ENCODE results near the gene HHEX. TPM values are rescaled to one million over a fixed set of nuclear protein-coding genes. Genes with fewer than 3 reads are reported as not detected.
"Not testable (repeated sequence)": the region's sequence is repeated elsewhere in the genome, so short reads cannot be mapped to it uniquely, and the experiment has no call there.

The HHEX gene
- total RNA-seq, 1 experiment from 2014 or later = 91.5 TPM

GRCh38 chr10:92740762-92741161 is 51.0 kb downstream of the HHEX start:
- intact Hi-C loops (cut with micrococcal nuclease; ENCODE audit: unreplicated experiment) = no loop called here
- CTCF ChIA-PET = no interaction called here

GRCh38 chr10:92741741-92742140 is 52.0 kb downstream of the HHEX start:
- H3K4me3 Mint-ChIP-seq (ENCODE audit: low read depth, unreplicated experiment); intact Hi-C loops (cut with micrococcal nuclease; ENCODE audit: unreplicated experiment); H3K27me3 Mint-ChIP-seq (ENCODE audit: unreplicated experiment); DNase-seq; BruUV-seq (replicated peaks); H3K27ac Mint-ChIP-seq (ENCODE audit: unreplicated experiment); H3K9me3 Mint-ChIP-seq (ENCODE audit: low read depth, unreplicated experiment); CTCF ChIA-PET; H3K36me3 Mint-ChIP-seq (ENCODE audit: insufficient read depth, unreplicated experiment): not testable (repeated sequence)
- peaks cover 17% of the 10 kb centered on the region for H3K4me1 Mint-ChIP-seq (ENCODE audit: low read depth, unreplicated experiment)

More at GRCh38 chr10:92740762-92741161, 51.0 kb downstream of the HHEX start:
- no peak for TF ChIP-seq CTCF (IDR thresholded peaks at IDR 0.05; ENCODE audit: unreplicated experiment)
- no peaks in the 10 kb centered on the region for H3K27me3 Mint-ChIP-seq (ENCODE audit: unreplicated experiment)
- no peaks in the 10 kb centered on the region for H3K36me3 Mint-ChIP-seq (ENCODE audit: insufficient read depth, unreplicated experiment)
- H3K27ac Mint-ChIP-seq (ENCODE audit: unreplicated experiment) = no peak overlapping the region
- H3K9me3 Mint-ChIP-seq (ENCODE audit: low read depth, unreplicated experiment) = peaks cover 2% of the 10 kb centered on the region
- peaks cover 17% of the 10 kb centered on the region for H3K4me1 Mint-ChIP-seq (ENCODE audit: low read depth, unreplicated experiment)
- no TSS peak for BruUV-seq (replicated peaks)
- no peak overlapping the region for H3K4me3 Mint-ChIP-seq (ENCODE audit: low read depth, unreplicated experiment)
- DNase-seq = no peak

GRCh38 chr10:92742331-92743228 is 52.8 kb downstream of the HHEX start:
- Mint-ChIP-seq H3K9me3 (ENCODE audit: low read depth, unreplicated experiment) (peaks cover 2% of the 10 kb centered on the region), H3K27ac (ENCODE audit: unreplicated experiment) (no peak overlapping the region), H3K4me3 (ENCODE audit: low read depth, unreplicated experiment) (no peak overlapping the region), H3K4me1 (ENCODE audit: low read depth, unreplicated experiment) (peaks cover 10% of the 10 kb centered on the region), H3K27me3 (ENCODE audit: unreplicated experiment) (no peaks in the 10 kb centered on the region), H3K36me3 (ENCODE audit: insufficient read depth, unreplicated experiment) (no peaks in the 10 kb centered on the region)
- no peak for TF ChIP-seq CTCF (IDR thresholded peaks at IDR 0.05; ENCODE audit: unreplicated experiment)
- intact Hi-C loops (cut with micrococcal nuclease; ENCODE audit: unreplicated experiment) = no loop called here
- BruUV-seq (replicated peaks) = no TSS peak
- DNase-seq = no peak
- CTCF ChIA-PET = no interaction called here

Other genes with a start within 250 kb of the HHEX start
- gene IDE, start 115.9 kb upstream of the HHEX start, total RNA-seq (2022) = 30.6 and 31.7 TPM in 2 replicates
- 33.1 and 37.4 TPM in 2 replicates for gene KIF11, start 96.8 kb upstream of the HHEX start, total RNA-seq (2022)
- gene EXOC6, start 158.6 kb downstream of the HHEX start, total RNA-seq (2022) = 19.2 TPM in 2 replicates

Data from Calu3 (cell line).